Stromal cell of bone marrow (primary cell): ENCODE data around the gene MINK1.

Experiments used
- DNase-seq: peaks from one replicate; pipeline ENCODE4 v3.0.0-alpha.2; 2012; ENCODE audit warnings: low read depth

Gene MINK1

GRCh38 chr17:4872786-4873185, 39.6 kb downstream of the MINK1 start:
- DNase-seq, result no peak

- DNase-seq, result no peak
Observed at GRCh38 chr17:4877089-4877488, 43.9 kb downstream of the MINK1 start.

GRCh38 chr17:4879601-4880000, 46.5 kb downstream of the MINK1 start:
- DNase-seq, result no peak

GRCh38 chr17:4880857-4881256, 47.7 kb downstream of the MINK1 start:
- no peak for DNase-seq

GRCh38 chr17:4881761-4882555, 48.8 kb downstream of the MINK1 start:
- no peak for DNase-seq

- no peak for DNase-seq
Observed at GRCh38 chr17:4884489-4884888, 51.3 kb downstream of the MINK1 start.

GRCh38 chr17:4886830-4887229, 53.7 kb downstream of the MINK1 start:
- no peak for DNase-seq

GRCh38 chr17:4887581-4887980, 54.4 kb downstream of the MINK1 start:
- DNase-seq, result no peak

- DNase-seq, result no peak
Observed at GRCh38 chr17:4891411-4892410, 58.6 kb downstream of the MINK1 start.

- DNase-seq, result no peak
Observed at GRCh38 chr17:4892499-4893221, 59.5 kb downstream of the MINK1 start.

GRCh38 chr17:4893272-4893671, 60.1 kb downstream of the MINK1 start:
- no peak for DNase-seq

- DNase-seq, result no peak
Observed at GRCh38 chr17:4893721-4894560, 60.8 kb downstream of the MINK1 start.

GRCh38 chr17:4895121-4895520, 62.0 kb downstream of the MINK1 start:
- DNase-seq, result no peak

GRCh38 chr17:4895657-4896331, 62.7 kb downstream of the MINK1 start:
- DNase-seq, result no peak

GRCh38 chr17:4896332-4897197, 63.4 kb downstream of the MINK1 start:
- no peak for DNase-seq

- no peak for DNase-seq
Observed at GRCh38 chr17:4897198-4897687, 64.1 kb downstream of the MINK1 start.

- no peak for DNase-seq
Observed at GRCh38 chr17:4897785-4898184, 64.6 kb downstream of the MINK1 start.

GRCh38 chr17:4898351-4898750, 65.2 kb downstream of the MINK1 start:
- no peak for DNase-seq

- no peak for DNase-seq
Observed at GRCh38 chr17:4898927-4899326, 65.8 kb downstream of the MINK1 start.
